PC-9 (cell line): Measurements from ENCODE around the gene EPB41L2. TPM values are rescaled to one million over a fixed set of nuclear protein-coding genes. Genes with fewer than 3 reads are reported as not detected.

ENCODE experiments used
- BruUV-seq: library from RNA; stranded (reverse); fragments of 400-500 nt; replicated peaks from 2 replicates; lab custom pipeline; 2021; lab: Mats Ljungman, UMichigan
- CTCF ChIA-PET: fragments of 300-600 bp; sonication (Branson Sonifier 250); formaldehyde crosslinking; loops from one replicate; lab custom pipeline; 2022; ENCODE audit warnings: antibody characterized with exemption; lab: Charles Lee
- POLR2A ChIA-PET: fragments of 300-600 bp; sonication (Branson Sonifier 250); formaldehyde crosslinking; loops from one replicate; lab custom pipeline; 2022; ENCODE audit warnings: antibody characterized with exemption; ENCODE audit not compliant: unreplicated experiment; lab: Charles Lee
- DNase-seq, 2 experiments: peaks; one replicate each; pipeline versions ENCODE4 v3.0.0 to v3.0.0-alpha.2; 2015 to 2022; ENCODE audit warnings: mixed read lengths in 1 of 2
- H2AFZ ChIP-seq: fragments of 200-600 bp; sonication (generic); 2 replicates; pipeline ENCODE4 v1.8.1; 2017; ENCODE audit warnings: antibody characterized with exemption
- H3F3A ChIP-seq: fragments of 200-600 bp; sonication (generic); 2 replicates; pipeline ENCODE4 v1.8.1; 2017; ENCODE audit warnings: antibody characterized with exemption, mild to moderate bottlenecking, low read depth; ENCODE audit not compliant: insufficient read depth
- H3K27ac ChIP-seq: fragments of 200-600 bp; sonication (generic); 2 replicates; pipeline ENCODE4 v1.6.1; 2016; ENCODE audit warnings: mixed run types
- H3K27me3 ChIP-seq: fragments of 200-600 bp; sonication (generic); 2 replicates; pipeline ENCODE4 v1.6.1; 2016; ENCODE audit warnings: low read depth, mixed run types; ENCODE audit not compliant: insufficient read depth
- H3K36me3 ChIP-seq: fragments of 200-600 bp; sonication (generic); 2 replicates; pipeline ENCODE4 v1.6.1; 2016; ENCODE audit warnings: low read depth, mixed run types
- H3K4me1 ChIP-seq: fragments of 200-600 bp; sonication (generic); replicated peaks from 2 replicates; pipeline ENCODE4 v1.6.1; 2016; ENCODE audit warnings: mixed run types; ENCODE audit not compliant: insufficient read depth
- H3K4me2 ChIP-seq: fragments of 200-600 bp; sonication (generic); 2 replicates; pipeline ENCODE4 v1.6.1; 2017; ENCODE audit warnings: mixed run types
- H3K4me3 ChIP-seq: fragments of 200-600 bp; sonication (generic); 2 replicates; pipeline ENCODE4 v1.6.1; 2016; ENCODE audit warnings: mixed run types
- H3K79me2 ChIP-seq: fragments of 200-600 bp; sonication (generic); 2 replicates; pipeline ENCODE4 v1.6.1; 2017; ENCODE audit warnings: low read depth, mixed run types
- H3K9me2 ChIP-seq: fragments of 200-600 bp; sonication (generic); 2 replicates; pipeline ENCODE4 v1.8.1; 2017; ENCODE audit warnings: mild to moderate bottlenecking; ENCODE audit not compliant: insufficient read depth
- H3K9me3 ChIP-seq: fragments of 200-600 bp; sonication (generic); 2 replicates; pipeline ENCODE4 v1.8.1; 2016; ENCODE audit warnings: low read depth; ENCODE audit not compliant: insufficient read depth
- H4K20me1 ChIP-seq: fragments of 200-600 bp; sonication (generic); 2 replicates; pipeline ENCODE4 v1.8.1; 2017; ENCODE audit not compliant: insufficient read depth
- CTCF ChIP-seq: fragments of 200-600 bp; sonication (generic); conservative IDR thresholded peaks from 2 replicates; pipeline ENCODE4 v1.6.1; 2017; ENCODE audit warnings: mixed run types, antibody characterized with exemption, mild to moderate bottlenecking, moderate library complexity
- EZH2 ChIP-seq: fragments of 200-600 bp; sonication (generic); IDR thresholded peaks from 2 replicates; pipeline ENCODE4 v1.8.0; 2017; ENCODE audit warnings: antibody characterized with exemption, low read depth
- intact Hi-C: fragments of 100-400 bp; cut with micrococcal nuclease; formaldehyde crosslinking; loops from one replicate; pipeline ENCODE4 v1.10.0; 2022; ENCODE audit not compliant: unreplicated experiment
- total RNA-seq: library from RNA; stranded (reverse); gene quantifications from 2 replicates; pipeline ENCODE4 v1.2.3, GENCODE V29; 2021

The EPB41L2 gene
- total RNA-seq, 1 experiment from 2014 or later: 67.4 TPM

GRCh38 chr6:131103901-131104300 lies 40.9 kb upstream of the EPB41L2 start:
- no peaks in the 10 kb centered on the region for H3K79me2 ChIP-seq
- no peaks in the 10 kb centered on the region for H3K9me2 ChIP-seq
- H3K27ac ChIP-seq: no peak overlapping the region
- CTCF ChIA-PET: no interaction called here
- TF ChIP-seq CTCF (no peak), EZH2 (no peak)
- H3K4me1 ChIP-seq: peaks cover 22% of the 10 kb centered on the region
- no peak overlapping the region for H3K4me3 ChIP-seq
- no peaks in the 10 kb centered on the region for H3K27me3 ChIP-seq
- H3K36me3 ChIP-seq: no peaks in the 10 kb centered on the region
- BruUV-seq: no TSS peak
- H2AFZ ChIP-seq: no peak overlapping the region
- intact Hi-C loops: loop anchor here (2.0 kb wide), 1 partner anchor 41 kb away; the partner anchor contains the start of gene EPB41L2
- H3K4me2 ChIP-seq: no peak overlapping the region
- H4K20me1 ChIP-seq: no peaks in the 10 kb centered on the region
- H3K9me3 ChIP-seq: no peaks in the 10 kb centered on the region
- POLR2A ChIA-PET: no interaction called here
- H3F3A ChIP-seq: peaks cover 3% of the 10 kb centered on the region; the same call in 1 of the 2 replicates
- no peak for DNase-seq

GRCh38 chr6:131103296-131103695 lies 40.3 kb upstream of the EPB41L2 start:
- Histone ChIP-seq H4K20me1 (no peaks in the 10 kb centered on the region), H3K4me1 (peaks cover 22% of the 10 kb centered on the region), H3K9me2 (no peaks in the 10 kb centered on the region), H2AFZ (no peak overlapping the region), H3F3A (peaks cover 3% of the 10 kb centered on the region; the same call in 1 of the 2 replicates), H3K79me2 (no peaks in the 10 kb centered on the region), H3K27me3 (no peaks in the 10 kb centered on the region), H3K27ac (no peak overlapping the region), H3K4me2 (no peak overlapping the region), H3K9me3 (no peaks in the 10 kb centered on the region), H3K36me3 (no peaks in the 10 kb centered on the region), H3K4me3 (no peak overlapping the region)
- POLR2A ChIA-PET: no interaction called here
- TF ChIP-seq CTCF (no peak), EZH2 (no peak)
- CTCF ChIA-PET: no interaction called here
- BruUV-seq: no TSS peak
- intact Hi-C loops: loop anchor here (2.0 kb wide), 1 partner anchor 40 kb away; the partner anchor contains the start of gene EPB41L2
- DNase-seq: no peak

GRCh38 chr6:131101911-131102680 lies 39.1 kb upstream of the EPB41L2 start:
- BruUV-seq: no TSS peak
- intact Hi-C loops: loop anchor here (2.0 kb wide), 1 partner anchor 39 kb away; the partner anchor contains the start of gene EPB41L2
- TF ChIP-seq CTCF (no peak), EZH2 (no peak)
- POLR2A ChIA-PET: interaction anchor here (0.7 kb wide), 1 partner anchor 74 kb away, joined by 19 read pairs; no protein-coding TSS in a partner anchor
- peaks cover 18% of the 10 kb centered on the region for H3K4me1 ChIP-seq
- CTCF ChIA-PET: interaction anchor here (0.7 kb wide), 3 partner anchors 43 to 526 kb away, joined by 6 to 8 read pairs (median 8); no protein-coding TSS in a partner anchor
- no peaks in the 10 kb centered on the region for H3K79me2 ChIP-seq
- no peaks in the 10 kb centered on the region for H3K9me3 ChIP-seq
- H3K27ac ChIP-seq: no peak overlapping the region
- no peaks in the 10 kb centered on the region for H3K9me2 ChIP-seq
- no peaks in the 10 kb centered on the region for H4K20me1 ChIP-seq
- H2AFZ ChIP-seq: no peak overlapping the region
- H3K4me3 ChIP-seq: no peak overlapping the region
- H3K27me3 ChIP-seq: no peaks in the 10 kb centered on the region
- H3K36me3 ChIP-seq: no peaks in the 10 kb centered on the region
- peaks cover 3% of the 10 kb centered on the region; the same call in 1 of the 2 replicates for H3F3A ChIP-seq
- peak in 1 of 2 experiments; percentile 43 for DNase-seq
- peak overlapping the region; percentile 57 for H3K4me2 ChIP-seq
